RWPE2 (cell line): ENCODE results near the gene WWOX.

ENCODE experiments used
- ATAC-seq: fragments of 200-7000 bp; cut with Tn5 transposase; 3 replicates; pipeline ENCODE4 v1.9.1; 2021; ENCODE audit warnings: low read depth
- DNase-seq: peaks from one replicate; pipeline ENCODE4 v3.0.0-alpha.2; 2020; ENCODE audit warnings: low spot score
- H3K27ac ChIP-seq: fragments of 450-650 bp; 2 replicates; pipeline ENCODE4 v1.5.1; 2017; ENCODE audit warnings: mild to moderate bottlenecking; ENCODE audit not compliant: poor library complexity, severe bottlenecking
- H3K27me3 ChIP-seq: fragments of 250-450 bp; sonication (Bioruptor Pico); 2 replicates; pipeline ENCODE4 v1.5.1; 2021; ENCODE audit warnings: mild to moderate bottlenecking, moderate library complexity; ENCODE audit not compliant: insufficient read depth, poor library complexity, severe bottlenecking
- H3K36me3 ChIP-seq: fragments of 250-450 bp; sonication (Bioruptor Pico); 2 replicates; pipeline ENCODE4 v1.5.1; 2020; ENCODE audit warnings: low read depth, mild to moderate bottlenecking, moderate library complexity
- H3K4me1 ChIP-seq: fragments of 250-450 bp; sonication (Bioruptor Pico); 2 replicates; pipeline ENCODE4 v1.5.1; 2021; ENCODE audit warnings: mild to moderate bottlenecking, moderate library complexity; ENCODE audit not compliant: insufficient read depth, poor library complexity, severe bottlenecking
- H3K4me3 ChIP-seq: fragments of 250-450 bp; sonication (Bioruptor Pico); 2 replicates; pipeline ENCODE4 v1.5.1; 2021; ENCODE audit warnings: mild to moderate bottlenecking, moderate library complexity; ENCODE audit not compliant: severe bottlenecking
- H3K9me3 ChIP-seq: fragments of 250-450 bp; sonication (Bioruptor Pico); 2 replicates; pipeline ENCODE4 v1.5.1; 2021; ENCODE audit warnings: mild to moderate bottlenecking, moderate library complexity; ENCODE audit not compliant: severe bottlenecking
- CTCF ChIP-seq: fragments of 450-650 bp; IDR thresholded peaks from one replicate; pipeline ENCODE4 v1.5.1; 2017; ENCODE audit warnings: mild to moderate bottlenecking, moderate library complexity; ENCODE audit not compliant: poor library complexity, severe bottlenecking

WWOX gene

GRCh38 chr16:78194948-78195347 lies 95.5 kb downstream of the WWOX start:
- ATAC-seq (no peak), DNase-seq (no peak)
- no peak overlapping the region for H3K27ac ChIP-seq
- H3K9me3 ChIP-seq: no peaks in the 10 kb centered on the region
- no peaks in the 10 kb centered on the region for H3K4me1 ChIP-seq
- no peaks in the 10 kb centered on the region for H3K27me3 ChIP-seq
- H3K36me3 ChIP-seq: no peaks in the 10 kb centered on the region
- no peak overlapping the region for H3K4me3 ChIP-seq
- TF ChIP-seq CTCF: no peak

GRCh38 chr16:78195797-78196196 lies 96.3 kb downstream of the WWOX start:
- H3K4me3 ChIP-seq: no peak overlapping the region
- DNase-seq (no peak), ATAC-seq (no peak)
- H3K27me3 ChIP-seq: no peaks in the 10 kb centered on the region
- H3K4me1 ChIP-seq: no peaks in the 10 kb centered on the region
- TF ChIP-seq CTCF: no peak
- H3K36me3 ChIP-seq: no peaks in the 10 kb centered on the region
- H3K27ac ChIP-seq: no peak overlapping the region
- no peaks in the 10 kb centered on the region for H3K9me3 ChIP-seq

GRCh38 chr16:78196502-78196901 lies 97.0 kb downstream of the WWOX start:
- Histone ChIP-seq H3K36me3 (no peaks in the 10 kb centered on the region), H3K27ac (no peak overlapping the region), H3K9me3 (no peaks in the 10 kb centered on the region), H3K4me1 (no peaks in the 10 kb centered on the region), H3K27me3 (no peaks in the 10 kb centered on the region), H3K4me3 (no peak overlapping the region)
- ATAC-seq (no peak), DNase-seq (no peak)
- TF ChIP-seq CTCF: no peak

- no peaks in the 10 kb centered on the region for H3K9me3 ChIP-seq
- DNase-seq (no peak), ATAC-seq (no peak)
- H3K4me1 ChIP-seq: no peaks in the 10 kb centered on the region
- TF ChIP-seq CTCF: no peak
- no peaks in the 10 kb centered on the region for H3K36me3 ChIP-seq
- no peaks in the 10 kb centered on the region for H3K27me3 ChIP-seq
- H3K4me3 ChIP-seq: no peak overlapping the region
- no peak overlapping the region for H3K27ac ChIP-seq
Measured at GRCh38 chr16:78198288-78198687, 98.8 kb downstream of the WWOX start.

- Histone ChIP-seq H3K27ac (no peak overlapping the region), H3K4me1 (no peaks in the 10 kb centered on the region), H3K9me3 (no peaks in the 10 kb centered on the region), H3K36me3 (no peaks in the 10 kb centered on the region), H3K27me3 (no peaks in the 10 kb centered on the region), H3K4me3 (no peak overlapping the region)
- no peak for TF ChIP-seq CTCF
- DNase-seq (no peak), ATAC-seq (no peak)
Measured at GRCh38 chr16:78199325-78200022, 100.0 kb downstream of the WWOX start.
